GM19452 (cell line): ENCODE measurements around the gene PCNX1.
"Not testable (repeated sequence)": the region's sequence is repeated elsewhere in the genome, so short reads cannot be mapped to it uniquely, and the experiment has no call there.

Experiments
- ATAC-seq: cut with Tn5 transposase; IDR thresholded peaks from one replicate; pipeline ENCODE4 v1.9.1; 2021; ENCODE audit not compliant: unreplicated experiment

PCNX1 gene

GRCh38 chr14:71006200-71006563 is 98.9 kb downstream of the PCNX1 start:
- ATAC-seq, result no peak

- no peak for ATAC-seq
These were observed 104.2 kb downstream of the PCNX1 start for GRCh38 chr14:71011479-71011878.

GRCh38 chr14:71012888-71013287 is 105.6 kb downstream of the PCNX1 start:
- no peak for ATAC-seq

DNA sequence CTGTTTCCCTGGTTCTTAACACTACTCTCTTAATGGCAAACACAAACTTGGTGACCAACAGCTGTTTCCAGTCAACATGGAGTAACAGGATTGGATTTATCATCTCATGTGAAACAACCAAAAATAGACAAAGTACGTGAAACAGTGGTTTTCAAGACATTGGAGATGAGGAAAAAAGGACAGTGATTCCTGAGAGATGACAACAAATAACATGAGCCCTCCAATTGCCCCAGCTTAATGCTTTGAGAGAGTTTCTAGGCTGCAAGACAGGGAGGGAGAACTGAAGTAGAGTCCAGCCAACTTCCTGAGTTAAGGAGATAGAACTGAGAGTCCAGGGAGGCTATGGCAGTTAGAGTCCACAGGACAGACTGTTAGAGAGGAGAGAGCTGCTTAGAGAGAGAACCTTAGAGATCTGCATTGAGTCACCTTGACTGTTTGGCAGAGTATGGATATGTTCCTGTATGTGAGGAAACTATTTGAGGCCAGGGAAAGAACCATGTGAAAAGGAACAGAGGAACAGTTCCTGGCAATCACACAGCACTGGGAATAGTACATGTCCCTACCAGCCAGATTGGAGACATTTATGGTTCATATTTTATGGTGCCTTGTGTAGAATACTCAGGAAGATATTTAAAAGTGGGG is 106.4 kb downstream of the PCNX1 start:
- no peak for ATAC-seq

DNA sequence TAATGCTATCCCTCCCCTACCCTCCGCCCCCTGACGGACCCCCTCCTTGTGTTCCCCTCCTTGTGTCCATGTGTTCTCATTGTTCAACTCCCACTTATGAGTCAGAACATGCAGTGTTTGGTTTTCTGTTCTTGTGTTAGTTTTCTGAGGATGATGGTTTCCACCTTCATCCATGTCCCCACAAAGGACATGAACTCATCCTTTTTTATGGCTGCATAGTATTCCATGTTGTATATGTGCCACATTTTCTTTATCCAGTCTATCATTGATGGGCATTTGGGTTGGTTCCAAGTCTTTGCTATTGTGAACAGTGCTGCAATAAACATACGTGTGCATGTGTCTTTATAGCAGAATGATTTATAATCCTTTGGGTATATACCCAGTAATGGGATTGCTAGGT is 112.7 kb downstream of the PCNX1 start:
- ATAC-seq, result not testable (repeated sequence)

DNA sequence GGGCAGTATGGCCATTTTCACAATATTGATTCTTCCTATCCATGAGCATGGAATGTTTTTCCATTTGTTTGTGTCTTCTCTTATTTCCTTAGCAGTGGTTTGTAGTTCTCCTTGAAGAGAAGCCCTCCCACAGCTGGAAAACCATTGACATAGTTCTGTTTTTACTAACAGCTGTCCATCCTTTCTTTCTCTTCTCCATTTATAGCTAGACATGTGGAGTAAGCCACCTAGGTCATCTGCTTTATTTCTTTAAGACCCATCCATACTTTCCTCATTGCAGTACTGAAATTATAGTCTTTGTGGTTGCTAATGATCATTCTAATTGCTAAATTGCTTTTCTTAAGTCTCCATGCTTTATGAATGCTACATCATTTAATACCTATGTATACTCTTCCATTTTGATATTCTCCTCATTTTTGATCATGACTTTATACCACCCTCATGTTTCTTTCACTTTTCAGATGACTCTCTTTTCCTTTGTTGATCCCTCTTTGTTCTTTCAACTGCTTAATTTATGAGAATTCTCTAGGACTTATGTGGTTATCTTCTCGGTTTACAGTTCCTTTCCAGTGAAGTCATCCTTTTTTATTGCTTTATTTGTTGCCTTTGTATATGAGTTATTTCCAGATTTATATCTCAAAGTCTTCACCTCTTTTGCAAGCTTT is 114.2 kb downstream of the PCNX1 start:
- no peak for ATAC-seq

DNA sequence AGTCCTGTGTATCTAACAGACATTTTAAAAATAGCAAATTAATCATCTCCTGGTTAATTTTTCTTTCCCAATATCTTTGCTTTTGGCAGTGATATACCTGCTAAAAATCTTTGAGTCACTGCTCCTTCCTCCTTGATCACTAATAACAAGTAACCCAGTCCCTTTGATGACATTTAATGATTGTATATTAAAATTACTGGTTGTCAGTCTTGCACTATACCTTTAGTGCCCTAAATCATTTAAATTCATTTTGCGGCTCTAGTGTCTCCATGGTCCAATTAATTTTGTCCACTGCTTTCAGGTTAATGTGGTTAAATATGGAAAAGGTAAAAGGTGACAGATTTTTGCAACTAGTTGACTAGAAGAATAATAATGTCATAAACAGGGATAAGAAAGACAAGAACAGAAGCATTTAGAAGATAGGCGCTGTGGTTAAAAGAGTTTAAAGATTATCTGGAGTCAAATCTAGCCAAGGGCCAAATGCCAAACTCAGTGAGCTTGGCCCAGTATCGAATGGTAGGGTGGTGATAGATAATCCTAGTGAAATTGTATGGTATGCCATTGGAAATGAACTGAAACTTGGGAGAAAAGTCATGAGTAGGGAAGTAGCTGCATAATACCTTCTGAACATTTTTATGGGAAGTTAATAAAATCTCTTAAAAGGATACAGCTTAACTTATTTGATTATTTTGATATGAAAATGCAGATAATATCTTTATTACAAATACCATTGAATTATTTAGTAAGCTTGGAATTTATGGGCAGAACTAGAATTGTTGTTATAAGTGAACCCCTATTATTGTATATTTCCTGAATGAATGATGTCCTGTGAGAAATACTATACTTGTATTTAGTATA is 115.0 kb downstream of the PCNX1 start:
- no peak for ATAC-seq

DNA sequence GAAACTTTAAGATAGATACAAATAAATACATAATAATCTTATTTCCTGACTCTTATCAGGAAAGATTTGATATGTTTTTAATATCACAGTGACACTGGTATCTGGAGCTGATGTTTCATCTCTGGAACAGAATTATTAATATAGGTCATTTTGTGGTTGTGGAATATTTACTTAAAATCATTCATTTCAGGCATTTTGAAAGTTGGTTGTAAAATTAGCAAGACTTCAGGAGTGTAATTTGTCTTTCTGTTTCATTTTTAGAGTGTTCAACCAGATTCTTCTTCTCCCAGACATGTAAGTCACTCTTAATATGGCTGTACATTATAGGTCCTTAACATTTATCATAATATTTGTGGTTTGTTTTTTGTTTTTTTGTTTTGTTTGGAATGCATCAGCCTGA is 115.7 kb downstream of the PCNX1 start:
- ATAC-seq, result no peak

- no peak for ATAC-seq
These were observed 122.0 kb downstream of the PCNX1 start for GRCh38 chr14:71029236-71029781.

- ATAC-seq, result no peak
These were observed 123.7 kb downstream of the PCNX1 start for GRCh38 chr14:71031000-71031399.

GRCh38 chr14:71036433-71036832 is 129.2 kb downstream of the PCNX1 start:
- ATAC-seq, result no peak

DNA sequence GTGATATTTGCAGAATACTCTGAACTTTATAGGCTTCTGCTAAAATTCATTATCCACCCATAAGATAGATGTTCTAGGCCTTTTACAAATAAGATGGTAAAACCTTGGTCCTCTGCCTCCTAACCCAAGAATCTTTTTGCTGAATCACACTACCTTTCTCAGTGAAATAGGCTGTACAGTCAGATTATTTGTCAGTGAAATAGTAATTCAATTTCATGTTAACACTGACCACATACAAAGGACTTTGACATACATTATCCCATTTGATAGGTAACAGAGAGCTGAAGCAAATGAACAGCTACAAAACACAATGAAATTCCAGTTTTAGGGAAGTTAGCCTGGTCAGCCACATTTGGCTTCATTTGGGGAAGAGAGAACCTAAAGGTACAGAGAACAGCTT is 141.1 kb downstream of the PCNX1 start:
- ATAC-seq, result no peak

- no peak for ATAC-seq
These were observed 142.3 kb downstream of the PCNX1 start for GRCh38 chr14:71049435-71050133.

- no peak for ATAC-seq
These were observed 143.1 kb downstream of the PCNX1 start for GRCh38 chr14:71050227-71050823.

GRCh38 chr14:71054706-71055105 is 147.4 kb downstream of the PCNX1 start:
- no peak for ATAC-seq

GRCh38 chr14:71056168-71056567 is 148.9 kb downstream of the PCNX1 start:
- ATAC-seq, result no peak

GRCh38 chr14:71060274-71060673 is 153.0 kb downstream of the PCNX1 start:
- ATAC-seq, result no peak

- no peak for ATAC-seq
These were observed 153.7 kb downstream of the PCNX1 start for GRCh38 chr14:71060825-71061455.

GRCh38 chr14:71061458-71061857 is 154.2 kb downstream of the PCNX1 start:
- ATAC-seq, result no peak

- ATAC-seq, result no peak
These were observed 155.5 kb downstream of the PCNX1 start for GRCh38 chr14:71062581-71063303.
